ENCODE data around the gene DENND11. TPM values are rescaled to one million over a fixed set of nuclear protein-coding genes. Genes with fewer than 3 reads are reported as not detected.

The DENND11 gene
- polyA plus RNA-seq (ENCODE audit: insufficient read depth in 1 of 5, insufficient read length in 5 of 5, low replicate concordance in 1 of 5) = 10 to 100 TPM; 30.4 to 50.4 (median 40.0) TPM
- long read RNA-seq, donor 1, full-length matches to known transcripts = 5 of 12 reads
- long read RNA-seq, donor 1, partial matches to known transcripts = 7 of 12 reads
- long read RNA-seq, donor 1, other reads (novel, unspliced or antisense) = 0 of 12 reads
- long read RNA-seq, donor 2, full-length matches to known transcripts = 2 of 188 reads
- long read RNA-seq, donor 2, partial matches to known transcripts = 85 of 188 reads
- long read RNA-seq, donor 2, other reads (novel, unspliced or antisense) = 101 of 188 reads
- long read RNA-seq, donor 3, full-length matches to known transcripts = 4 of 15 reads
- long read RNA-seq, donor 3, partial matches to known transcripts = 11 of 15 reads
- long read RNA-seq, donor 3, other reads (novel, unspliced or antisense) = 0 of 15 reads
- long read RNA-seq, donor 4, full-length matches to known transcripts = 5 of 5 reads
- long read RNA-seq, donor 4, partial matches to known transcripts = 0 of 5 reads
- long read RNA-seq, donor 4, other reads (novel, unspliced or antisense) = 0 of 5 reads
- long read RNA-seq, donor 5, full-length matches to known transcripts = 5 of 14 reads
- long read RNA-seq, donor 5, partial matches to known transcripts = 9 of 14 reads
- long read RNA-seq, donor 5, other reads (novel, unspliced or antisense) = 0 of 14 reads
- long read RNA-seq, donor 6, full-length matches to known transcripts = 6 of 6 reads
- long read RNA-seq, donor 6, partial matches to known transcripts = 0 of 6 reads
- long read RNA-seq, donor 6, other reads (novel, unspliced or antisense) = 0 of 6 reads
- long read RNA-seq, donor 7, full-length matches to known transcripts = 4 of 4 reads
- long read RNA-seq, donor 7, partial matches to known transcripts = 0 of 4 reads
- long read RNA-seq, donor 7, other reads (novel, unspliced or antisense) = 0 of 4 reads
- long read RNA-seq, donor 8, full-length matches to known transcripts = 1 of 1 reads
- long read RNA-seq, donor 8, partial matches to known transcripts = 0 of 1 reads
- long read RNA-seq, donor 8, other reads (novel, unspliced or antisense) = 0 of 1 reads

GRCh38 chr7:141702047-141702567 is at the start of gene DENND11:
DENND11 (minus strand) TSS chr7:141702166; CDS start chr7:141702153, 13 bp downstream.
- DNase-seq = peak; percentile 23 to 49

- DNase-seq = no peak
Measured at GRCh38 chr7:141748396-141748795, 46.4 kb upstream of the DENND11 start.

- DNase-seq = no peak
Measured at GRCh38 chr7:141744131-141744530, 42.2 kb upstream of the DENND11 start.

GRCh38 chr7:141742229-141742628 is 40.3 kb upstream of the DENND11 start:
- DNase-seq = no peak

- no peak for DNase-seq
Measured at GRCh38 chr7:141739250-141739649, 37.3 kb upstream of the DENND11 start.

DNA sequence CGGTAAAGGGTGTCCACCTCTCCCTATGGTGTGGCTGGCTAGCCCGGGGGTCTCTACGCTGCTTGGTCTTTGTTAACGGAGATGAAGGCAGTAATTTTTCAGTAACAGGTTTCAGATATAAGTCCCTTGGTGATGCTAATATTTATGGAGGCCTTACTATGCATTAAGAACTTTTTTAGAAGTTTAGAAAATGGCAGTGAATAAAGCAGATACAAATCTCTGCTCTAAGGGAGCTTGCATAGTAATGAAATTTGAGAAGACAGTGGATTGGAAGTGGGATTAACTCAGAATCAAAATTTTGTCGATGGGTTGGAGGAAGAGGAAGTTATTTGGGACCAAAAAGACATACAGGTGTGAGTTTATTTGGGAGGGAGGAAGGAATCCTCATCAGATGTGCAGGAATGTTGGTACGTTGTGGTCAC is 36.6 kb upstream of the DENND11 start:
- DNase-seq = no peak

DNA sequence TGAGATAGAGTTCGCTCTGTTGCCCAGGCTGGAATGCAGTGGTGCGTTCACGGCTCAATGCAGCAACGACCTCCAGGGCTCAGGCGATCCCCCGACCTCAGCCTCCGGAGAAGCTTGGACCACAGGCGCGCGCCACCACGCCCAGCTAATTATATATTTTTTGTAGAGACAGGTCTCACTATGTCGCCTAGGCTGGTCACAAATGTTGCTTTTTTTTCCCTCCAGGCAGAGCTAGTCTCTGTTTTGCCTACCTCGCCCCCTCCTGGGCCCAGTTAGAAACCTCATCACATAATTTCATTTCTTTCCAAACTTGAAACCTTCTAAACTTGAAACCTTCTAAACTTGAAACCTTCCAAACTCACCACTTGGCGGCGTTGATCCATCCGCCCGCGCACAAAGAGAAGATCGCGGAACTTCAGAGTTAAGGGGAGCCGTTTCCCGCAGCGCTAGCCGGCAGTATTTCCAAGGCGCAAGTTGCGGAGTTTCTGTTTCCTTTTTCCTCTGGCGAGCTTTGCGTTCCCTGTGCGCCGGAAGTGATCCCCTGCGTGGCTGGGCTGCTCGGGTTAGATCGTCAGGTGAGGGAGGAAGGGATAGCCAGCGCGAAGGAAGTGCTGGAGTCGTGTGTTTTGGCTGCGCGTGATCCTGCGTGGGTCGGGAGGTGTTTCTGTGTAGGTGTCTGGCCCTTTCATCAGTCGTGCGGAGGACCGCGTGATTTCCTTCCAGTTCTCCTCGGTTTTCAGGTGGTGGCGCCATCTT is 36.0 kb upstream of the DENND11 start, which contains the start of gene SSBP1:
TSS of gene SSBP1 (plus strand) at position 523 of the 756 bp plus-strand sequence. CDS start 809 bp downstream, outside the sequence.
- peak; percentile 92 to 96 for DNase-seq

- DNase-seq = no peak
Measured at GRCh38 chr7:141737118-141737835, 35.3 kb upstream of the DENND11 start.

DNA sequence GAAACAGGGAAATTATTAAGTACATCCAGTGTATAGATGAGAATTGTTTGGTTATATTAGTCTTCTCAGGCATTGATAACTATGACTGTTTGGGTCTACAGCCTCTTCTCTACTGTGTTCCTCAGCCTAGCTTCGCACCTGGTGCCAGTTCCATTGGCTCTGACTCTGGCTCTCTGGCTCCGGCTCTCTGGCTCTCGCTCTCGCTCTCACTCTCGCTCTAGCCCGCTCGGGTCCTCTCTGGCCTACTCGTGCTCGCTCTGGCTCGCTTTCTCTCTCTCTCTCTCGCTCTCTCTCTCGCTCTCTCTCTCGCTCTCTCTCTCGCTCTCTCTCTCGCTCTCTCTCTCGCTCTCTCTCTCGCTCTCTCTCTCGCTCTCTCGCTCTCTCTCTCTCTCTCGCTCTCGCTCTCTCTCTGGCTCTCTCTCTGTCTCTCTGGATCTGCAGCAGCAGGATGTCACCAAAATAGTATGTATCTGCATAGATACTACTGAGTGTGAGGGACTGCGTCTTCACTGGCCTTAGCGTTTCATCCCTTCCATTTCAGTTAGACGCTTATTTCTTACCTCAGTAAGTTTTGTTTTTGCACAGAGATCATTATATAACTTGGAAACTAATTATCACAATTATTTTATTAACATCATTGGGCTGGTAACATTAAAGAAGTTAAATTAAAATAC is 29.6 kb upstream of the DENND11 start:
- no peak for DNase-seq

GRCh38 chr7:141729020-141729419 is 27.1 kb upstream of the DENND11 start:
- no peak for DNase-seq

DNA sequence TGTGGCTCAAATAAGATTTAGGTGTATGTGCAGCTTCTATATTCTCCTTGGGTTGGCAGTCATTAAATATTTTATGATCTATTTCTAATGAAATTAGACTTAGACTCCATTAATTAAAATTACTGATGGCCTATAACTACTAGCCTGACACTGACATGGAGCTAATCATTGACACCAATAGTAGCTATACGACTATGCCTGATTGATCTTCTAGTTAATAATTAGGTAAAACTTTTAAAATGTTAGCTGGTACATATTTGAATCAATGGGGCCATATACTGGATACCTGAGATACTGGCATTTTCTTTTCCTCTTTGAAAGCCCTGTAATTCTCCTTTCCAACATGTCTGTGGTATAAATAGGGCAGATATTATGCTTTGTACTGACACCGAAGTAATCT is 20.6 kb upstream of the DENND11 start:
- DNase-seq = no peak

GRCh38 chr7:141717450-141717849 is 15.5 kb upstream of the DENND11 start:
- no peak for DNase-seq

GRCh38 chr7:141715794-141716689 is 14.1 kb upstream of the DENND11 start:
- DNase-seq = no peak

GRCh38 chr7:141715018-141715417 is 13.1 kb upstream of the DENND11 start:
- no peak for DNase-seq

GRCh38 chr7:141714571-141714970 is 12.6 kb upstream of the DENND11 start:
- no peak for DNase-seq

- no peak for DNase-seq
Measured at GRCh38 chr7:141713890-141714289, 11.9 kb upstream of the DENND11 start.

DNA sequence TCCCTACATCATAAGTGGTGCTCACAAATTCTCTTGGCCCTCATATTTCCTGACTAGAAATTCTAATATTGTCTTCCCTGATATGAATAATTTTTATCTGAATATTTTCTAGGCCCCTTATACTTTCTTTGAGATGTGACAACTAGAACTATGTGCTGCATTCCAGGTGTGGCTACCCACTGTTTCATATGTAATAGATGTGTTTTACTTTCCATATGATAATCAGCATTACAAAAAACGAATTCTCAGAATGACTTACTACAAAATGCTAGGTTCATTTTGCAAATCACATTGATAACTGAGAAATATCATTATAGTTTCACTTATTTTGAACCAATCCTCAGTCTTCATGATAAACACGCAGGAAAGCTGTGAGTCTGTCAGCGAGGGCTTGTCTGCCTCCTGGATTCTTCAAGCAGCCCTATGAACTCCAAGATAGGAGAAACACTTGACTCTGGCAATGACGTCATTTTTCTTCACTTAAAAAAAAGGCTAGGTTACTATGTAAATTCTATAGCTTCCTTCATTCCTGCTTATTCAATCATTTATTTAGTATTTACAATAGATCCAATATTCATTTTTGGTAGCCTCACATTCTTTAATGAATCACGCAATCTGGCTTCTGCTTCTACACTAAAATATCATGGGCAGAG is 10.8 kb upstream of the DENND11 start:
- no peak for DNase-seq

GRCh38 chr7:141710301-141710700 is 8.3 kb upstream of the DENND11 start:
- no peak for DNase-seq

All from right lung (tissue), 10 donors.